Measurements from ENCODE around the gene ABCB11. TPM values are rescaled to one million over a fixed set of nuclear protein-coding genes. Genes with fewer than 3 reads are reported as not detected.

ABCB11 gene
- total and polyA plus RNA-seq, 9 of the 15 experiments (the other 6 are each of a cell fraction or from before 2014, with no cell fraction given), result 0.04 to 0.51 (median 0.10) TPM; not detected in 1

- TF ChIP-seq CBX3 (IDR thresholded peaks at IDR 0.05; ENCODE audit: borderline replicate concordance in 1 of 2, low read length in 2 of 2) (0 out of 3 replicates have a peak, but pooled peaks of 1 of the 2 experiments have one; percentile 38), TBL1XR1 (IDR thresholded peaks at IDR 0.05; ENCODE audit: low read length in 2 of 2) (peak in 1 of 2 experiments; percentile 12; a peak in 1 of 4 replicates), SMARCA4 (IDR thresholded peaks at IDR 0.05) (peak; percentile 66; the same call in 1 of the 2 replicates), KHSRP (IDR thresholded peaks at IDR 0.05) (no peak), SMARCE1 (IDR thresholded peaks at IDR 0.05) (peak; percentile 74), ZHX1 (conservative IDR thresholded peaks at IDR 0.05; ENCODE audit: low read length) (no peak), REST (IDR thresholded peaks at IDR 0.05; ENCODE audit: borderline replicate concordance) (peak; percentile 60; the same call in 1 of the 2 replicates), REST (CRISPR knock-in tag; IDR thresholded peaks at IDR 0.05; ENCODE audit: low read depth) (no peak), EP300 (IDR thresholded peaks at IDR 0.05; ENCODE audit: low read length) (peak; percentile 62; the same call in 1 of the 2 replicates), RAD21 (CRISPR knock-in tag; conservative IDR thresholded peaks at IDR 0.05 in 1 of 2, IDR thresholded peaks at IDR 0.05 in 1 of 2) (peak; percentile 28 to 61; a peak in 2 of 4 replicates), NCOR1 (IDR thresholded peaks at IDR 0.05) (0 out of 2 replicates have a peak, but pooled peaks have one; percentile 7), RCOR1 (IDR thresholded peaks at IDR 0.05; ENCODE audit: borderline replicate concordance in 1 of 2, low read depth in 2 of 2, low read length in 2 of 2) (peak in 1 of 2 experiments; percentile 78; a peak in 1 of 4 replicates), E2F8 (IDR thresholded peaks at IDR 0.05; ENCODE audit: low read depth, partially characterized antibody) (no peak), EHMT2 (IDR thresholded peaks at IDR 0.05) (peak; percentile 82), NFYB (IDR thresholded peaks at IDR 0.05; ENCODE audit: extremely low read depth, insufficient read length) (peak; percentile 11)
Observed at GRCh38 chr2:169034256-169034655, 3.1 kb upstream of the ABCB11 start (continued).
